ENCODE data around the gene PERM1. TPM values are rescaled to one million over a fixed set of nuclear protein-coding genes. Genes with fewer than 3 reads are reported as not detected.

The PERM1 gene
- total RNA-seq, 1 experiment from 2014 or later: 0.18 TPM

DNA sequence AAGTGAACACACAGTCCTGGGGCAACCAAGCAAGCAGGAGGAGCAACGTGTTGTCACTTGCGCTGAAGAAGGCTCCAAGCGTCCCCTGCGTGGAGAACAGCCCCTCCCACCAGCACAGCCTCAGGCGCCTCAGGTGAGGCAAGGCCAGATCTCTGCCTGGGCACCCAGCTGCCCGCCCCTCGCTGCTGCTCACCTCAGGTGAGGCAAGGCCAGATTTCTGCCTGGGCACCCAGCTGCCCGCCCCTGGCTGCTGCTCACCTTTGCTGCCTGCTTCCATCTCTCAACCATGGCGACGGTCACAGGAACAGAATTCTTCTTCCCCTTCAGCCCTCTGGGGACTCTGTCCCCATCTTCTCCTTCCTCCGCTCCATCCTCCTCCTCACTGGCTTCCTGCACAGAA lies 25.3 kb downstream of the PERM1 start:
- intact Hi-C loops (cut with micrococcal nuclease; ENCODE audit: unreplicated experiment): no loop called here
- Mint-ChIP-seq H3K4me3 (ENCODE audit: unreplicated experiment) (no peak overlapping the region), H3K27ac (ENCODE audit: unreplicated experiment) (no peak overlapping the region), H3K36me3 (ENCODE audit: insufficient read depth, unreplicated experiment) (peaks cover 38% of the 10 kb centered on the region), H3K27me3 (ENCODE audit: insufficient read depth, unreplicated experiment) (no peaks in the 10 kb centered on the region), H3K4me1 (ENCODE audit: low read depth, unreplicated experiment) (peaks cover 15% of the 10 kb centered on the region), H3K9me3 (ENCODE audit: unreplicated experiment) (no peaks in the 10 kb centered on the region)
- H3K27me3 ChIP-seq (replicated peaks; ENCODE audit: control insufficient read depth, insufficient read depth, low read length): no peaks in the 10 kb centered on the region
- CTCF ChIA-PET: no interaction called here
- TF ChIP-seq, protein P1, sequence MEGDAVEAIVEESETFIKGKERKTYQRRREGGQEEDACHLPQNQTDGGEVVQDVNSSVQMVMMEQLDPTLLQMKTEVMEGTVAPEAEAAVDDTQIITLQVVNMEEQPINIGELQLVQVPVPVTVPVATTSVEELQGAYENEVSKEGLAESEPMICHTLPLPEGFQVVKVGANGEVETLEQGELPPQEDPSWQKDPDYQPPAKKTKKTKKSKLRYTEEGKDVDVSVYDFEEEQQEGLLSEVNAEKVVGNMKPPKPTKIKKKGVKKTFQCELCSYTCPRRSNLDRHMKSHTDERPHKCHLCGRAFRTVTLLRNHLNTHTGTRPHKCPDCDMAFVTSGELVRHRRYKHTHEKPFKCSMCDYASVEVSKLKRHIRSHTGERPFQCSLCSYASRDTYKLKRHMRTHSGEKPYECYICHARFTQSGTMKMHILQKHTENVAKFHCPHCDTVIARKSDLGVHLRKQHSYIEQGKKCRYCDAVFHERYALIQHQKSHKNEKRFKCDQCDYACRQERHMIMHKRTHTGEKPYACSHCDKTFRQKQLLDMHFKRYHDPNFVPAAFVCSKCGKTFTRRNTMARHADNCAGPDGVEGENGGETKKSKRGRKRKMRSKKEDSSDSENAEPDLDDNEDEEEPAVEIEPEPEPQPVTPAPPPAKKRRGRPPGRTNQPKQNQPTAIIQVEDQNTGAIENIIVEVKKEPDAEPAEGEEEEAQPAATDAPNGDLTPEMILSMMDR (IDR thresholded peaks at IDR 0.05; ENCODE audit: insufficient read depth in 1 of 2, low read depth in 1 of 2, low read length in 1 of 2, severe bottlenecking in 1 of 2, unreplicated experiment in 1 of 2): no peak
- H3K4me1 ChIP-seq: no peaks in the 10 kb centered on the region
- H3K9me3 ChIP-seq: no peaks in the 10 kb centered on the region
- no TSS peak for BruUV-seq (replicated peaks)
- H3K4me3 ChIP-seq (ENCODE audit: low read depth, low read length): no peak overlapping the region
- DNase-seq: no peak
- POLR2A ChIA-PET: no interaction called here
- H3K36me3 ChIP-seq (ENCODE audit: control insufficient read depth, insufficient read depth, low read length): no peaks in the 10 kb centered on the region; the same call in 1 of the 2 replicates

DNA sequence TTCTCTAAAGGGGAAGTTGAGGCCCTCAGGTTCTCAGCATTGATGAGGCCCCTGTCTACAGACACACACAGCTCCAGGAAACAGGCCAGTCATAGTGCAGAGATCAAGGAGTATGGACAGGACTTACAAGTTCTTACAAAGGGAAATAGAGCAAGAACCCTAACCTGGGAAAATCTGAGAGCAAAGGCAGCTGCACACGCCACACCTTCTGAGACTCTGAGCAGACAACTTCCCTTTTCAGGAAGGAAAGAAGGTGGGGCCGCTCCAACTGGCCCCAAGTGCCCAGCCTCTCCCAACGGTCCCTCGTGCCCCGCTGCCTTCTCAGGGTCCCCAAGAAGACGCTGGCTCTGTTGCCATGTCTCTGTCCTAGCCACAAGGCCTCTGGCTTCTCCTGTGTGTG lies 26.4 kb downstream of the PERM1 start:
- BruUV-seq (replicated peaks): no TSS peak
- H3K36me3 ChIP-seq (ENCODE audit: control insufficient read depth, insufficient read depth, low read length): no peaks in the 10 kb centered on the region; the same call in 1 of the 2 replicates
- Mint-ChIP-seq H3K4me3 (ENCODE audit: unreplicated experiment) (no peak overlapping the region), H3K27ac (ENCODE audit: unreplicated experiment) (no peak overlapping the region), H3K36me3 (ENCODE audit: insufficient read depth, unreplicated experiment) (peaks cover 46% of the 10 kb centered on the region), H3K4me1 (ENCODE audit: low read depth, unreplicated experiment) (peaks cover 15% of the 10 kb centered on the region), H3K9me3 (ENCODE audit: unreplicated experiment) (no peaks in the 10 kb centered on the region), H3K27me3 (ENCODE audit: insufficient read depth, unreplicated experiment) (no peaks in the 10 kb centered on the region)
- TF ChIP-seq, protein P1 (IDR thresholded peaks at IDR 0.05; ENCODE audit: insufficient read depth in 1 of 2, low read depth in 1 of 2, low read length in 1 of 2, severe bottlenecking in 1 of 2, unreplicated experiment in 1 of 2): no peak
- ChIA-PET POLR2A (no interaction called here), CTCF (no interaction called here)
- no peaks in the 10 kb centered on the region for H3K4me1 ChIP-seq
- H3K9me3 ChIP-seq: no peaks in the 10 kb centered on the region
- no peak for DNase-seq
- no peak overlapping the region for H3K4me3 ChIP-seq (ENCODE audit: low read depth, low read length)
- no peaks in the 10 kb centered on the region for H3K27me3 ChIP-seq (replicated peaks; ENCODE audit: control insufficient read depth, insufficient read depth, low read length)
- intact Hi-C loops (cut with micrococcal nuclease; ENCODE audit: unreplicated experiment): no loop called here

DNA sequence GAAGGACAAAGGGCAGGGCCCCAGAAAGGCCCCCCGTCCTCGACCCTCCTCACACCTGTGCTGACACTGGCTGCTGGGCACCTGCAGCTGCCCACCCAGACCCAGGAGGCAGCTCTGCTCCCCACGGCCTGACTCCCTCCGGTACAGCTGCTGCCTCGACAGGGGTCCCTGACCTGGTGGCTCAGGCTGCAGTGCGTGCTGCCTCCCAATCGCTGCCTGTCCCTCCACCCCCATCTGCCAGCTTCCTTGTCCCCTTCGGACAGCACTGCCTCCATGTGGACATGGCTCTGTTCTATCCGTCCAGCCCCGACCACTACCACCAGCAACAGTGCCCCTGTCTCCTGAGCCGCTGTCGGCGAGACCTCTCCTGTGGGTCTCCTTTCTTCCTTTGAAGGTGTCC lies 27.0 kb downstream of the PERM1 start:
- Histone ChIP-seq H3K4me1 (no peaks in the 10 kb centered on the region), H3K4me3 (ENCODE audit: low read depth, low read length) (no peak overlapping the region), H3K9me3 (no peaks in the 10 kb centered on the region), H3K27me3 (replicated peaks; ENCODE audit: control insufficient read depth, insufficient read depth, low read length) (no peaks in the 10 kb centered on the region), H3K36me3 (ENCODE audit: control insufficient read depth, insufficient read depth, low read length) (no peaks in the 10 kb centered on the region; the same call in 1 of the 2 replicates)
- TF ChIP-seq, protein P1 (IDR thresholded peaks at IDR 0.05; ENCODE audit: insufficient read depth in 1 of 2, low read depth in 1 of 2, low read length in 1 of 2, severe bottlenecking in 1 of 2, unreplicated experiment in 1 of 2): no peak
- Mint-ChIP-seq H3K36me3 (ENCODE audit: insufficient read depth, unreplicated experiment) (peaks cover 51% of the 10 kb centered on the region), H3K4me3 (ENCODE audit: unreplicated experiment) (no peak overlapping the region), H3K27me3 (ENCODE audit: insufficient read depth, unreplicated experiment) (no peaks in the 10 kb centered on the region), H3K4me1 (ENCODE audit: low read depth, unreplicated experiment) (peaks cover 15% of the 10 kb centered on the region), H3K9me3 (ENCODE audit: unreplicated experiment) (no peaks in the 10 kb centered on the region), H3K27ac (ENCODE audit: unreplicated experiment) (no peak overlapping the region)
- no peak for DNase-seq
- ChIA-PET POLR2A (no interaction called here), CTCF (no interaction called here)
- no TSS peak for BruUV-seq (replicated peaks)
- intact Hi-C loops (cut with micrococcal nuclease; ENCODE audit: unreplicated experiment): no loop called here
